Skeletal muscle tissue (tissue), 4 donors: ENCODE measurements around the gene ZNF649. TPM values are rescaled to one million over a fixed set of nuclear protein-coding genes. Genes with fewer than 3 reads are reported as not detected.
"Not testable (repeated sequence)": the region's sequence is repeated elsewhere in the genome, so short reads cannot be mapped to it uniquely, and the experiment has no call there.

Experiments used
- H3K27ac ChIP-seq: one replicate; pipeline ENCODE4 v1.7.0; 2013; ENCODE audit warnings: mild to moderate bottlenecking, low read depth, low read length, inconsistent platforms
- H3K27me3 ChIP-seq, 3 donors: one replicate each; pipeline ENCODE4 v1.7.0; 2013; ENCODE audit warnings: low read length in 3 of 3; ENCODE audit not compliant: control insufficient read depth in 3 of 3, insufficient read depth in 3 of 3
- H3K36me3 ChIP-seq, 3 donors: one replicate each; pipeline ENCODE4 v1.7.0; 2013; ENCODE audit warnings: low read length in 3 of 3; ENCODE audit not compliant: control insufficient read depth in 3 of 3, insufficient read depth in 3 of 3
- H3K4me1 ChIP-seq, 3 donors: one replicate each; pipeline ENCODE4 v1.7.0; 2013; ENCODE audit warnings: low read length in 3 of 3, mild to moderate bottlenecking in 3 of 3; ENCODE audit not compliant: control insufficient read depth in 3 of 3, insufficient read depth in 3 of 3
- H3K4me3 ChIP-seq, 3 donors: one replicate each; pipeline ENCODE4 v1.7.0; 2013; ENCODE audit warnings: low read length in 3 of 3
- H3K9ac ChIP-seq, 3 donors: one replicate each; pipeline ENCODE4 v1.7.0; 2013; ENCODE audit warnings: low read length in 3 of 3, mild to moderate bottlenecking in 3 of 3, moderate library complexity in 2 of 3, low read depth in 1 of 3
- H3K9me3 ChIP-seq, 3 donors: one replicate each; pipeline ENCODE4 v1.7.0; 2013; ENCODE audit warnings: low read length in 3 of 3; ENCODE audit not compliant: control insufficient read depth in 3 of 3
- total RNA-seq: library from RNA; depleted of rRNA; stranded (reverse); fragments of >200 nt; gene quantifications from one replicate; pipeline ENCODE4 v1.2.3, GENCODE V29; 2014
- donor health status: Osteomylitis.

The ZNF649 gene
- total RNA-seq, 1 donor from 2014 or later = 15.7 TPM

DNA sequence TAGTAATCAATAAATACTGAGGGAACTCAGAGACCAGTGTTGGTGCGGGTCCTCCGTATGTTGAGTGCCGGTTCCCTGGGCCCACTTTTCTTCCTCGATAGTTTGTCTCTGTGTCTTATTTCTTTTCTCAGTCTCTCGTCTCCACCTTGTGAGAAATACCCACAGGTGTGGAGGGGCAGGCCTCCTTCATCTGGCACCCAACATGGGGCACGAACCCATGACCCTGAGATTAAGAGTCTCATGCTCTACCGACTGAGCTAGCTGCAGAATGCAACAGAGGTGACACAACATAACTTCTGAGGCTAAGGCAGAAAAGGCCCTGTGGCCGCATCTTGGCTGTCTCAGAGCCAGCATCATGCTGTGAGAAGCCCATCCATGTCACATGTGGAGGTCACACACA lies 17.1 kb upstream of the ZNF649 start:
- Histone ChIP-seq H3K4me3 (peak overlapping the region in 1 of 3 donors; percentile 41), H3K27ac (no peak overlapping the region), H3K4me1 (peaks cover 0 to 4% (median 0%) of the 10 kb centered on the region in 3 donors), H3K36me3 (peaks cover 0 to 3% (median 0%) of the 10 kb centered on the region in 3 donors), H3K9me3 (peaks cover 23 to 32% (median 24%) of the 10 kb centered on the region in 3 donors), H3K27me3 (no peaks in the 10 kb centered on the region), H3K9ac (no peak overlapping the region)

DNA sequence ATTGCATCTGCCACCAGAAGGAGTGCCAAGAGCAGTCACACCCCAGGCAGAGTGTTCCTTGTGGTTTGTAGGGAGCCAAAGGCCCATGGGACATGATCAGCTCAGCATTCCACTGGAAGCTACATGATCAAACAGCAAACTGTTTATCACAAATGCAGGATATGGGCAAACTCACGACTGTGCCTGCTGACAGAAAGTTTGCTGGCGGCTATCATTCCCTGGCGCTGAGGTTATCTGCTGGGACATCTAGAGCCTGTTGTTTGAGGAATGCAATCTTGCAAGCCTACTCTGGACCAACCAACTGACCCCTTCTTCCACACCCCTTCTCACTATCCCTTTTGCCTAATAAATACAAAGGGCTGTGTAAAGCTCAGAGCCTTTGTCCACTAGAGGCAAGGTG lies 14.8 kb upstream of the ZNF649 start:
- H3K9me3 ChIP-seq = peaks cover 28 to 43% (median 33%) of the 10 kb centered on the region in 3 donors

DNA sequence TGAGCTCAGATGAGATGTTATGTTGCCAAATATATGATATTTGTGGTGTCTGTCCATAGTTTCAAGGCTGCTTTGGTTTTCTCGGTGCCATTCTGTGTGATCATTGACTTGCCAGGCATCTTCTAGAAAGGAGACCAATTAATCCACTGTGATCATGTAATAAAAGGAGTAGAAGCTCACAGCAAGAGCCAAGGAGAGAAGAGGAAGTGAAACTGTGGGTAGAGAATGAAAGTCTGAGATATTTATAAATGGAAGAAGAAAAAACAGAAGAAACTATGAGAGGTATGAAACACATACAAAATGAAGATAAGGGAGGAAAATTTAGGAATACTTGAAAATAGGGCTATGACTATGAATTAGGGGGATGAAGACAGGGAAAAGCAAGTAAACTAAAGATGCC lies 11.3 kb upstream of the ZNF649 start:
- H3K9ac ChIP-seq = no peak overlapping the region
- H3K27me3 ChIP-seq = no peaks in the 10 kb centered on the region
- H3K4me3 ChIP-seq = no peak overlapping the region
- no peaks in the 10 kb centered on the region for H3K4me1 ChIP-seq
- H3K36me3 ChIP-seq = no peaks in the 10 kb centered on the region
- peaks cover 15 to 35% (median 24%) of the 10 kb centered on the region in 3 donors for H3K9me3 ChIP-seq
- H3K27ac ChIP-seq = no peak overlapping the region

More for the DNA sequence above, 14.8 kb upstream of the ZNF649 start:
- Histone ChIP-seq H3K4me3 (no peak overlapping the region), H3K36me3 (peaks cover 0 to 3% (median 0%) of the 10 kb centered on the region in 3 donors), H3K4me1 (no peaks in the 10 kb centered on the region), H3K9ac (no peak overlapping the region), H3K27me3 (no peaks in the 10 kb centered on the region), H3K27ac (no peak overlapping the region)

DNA sequence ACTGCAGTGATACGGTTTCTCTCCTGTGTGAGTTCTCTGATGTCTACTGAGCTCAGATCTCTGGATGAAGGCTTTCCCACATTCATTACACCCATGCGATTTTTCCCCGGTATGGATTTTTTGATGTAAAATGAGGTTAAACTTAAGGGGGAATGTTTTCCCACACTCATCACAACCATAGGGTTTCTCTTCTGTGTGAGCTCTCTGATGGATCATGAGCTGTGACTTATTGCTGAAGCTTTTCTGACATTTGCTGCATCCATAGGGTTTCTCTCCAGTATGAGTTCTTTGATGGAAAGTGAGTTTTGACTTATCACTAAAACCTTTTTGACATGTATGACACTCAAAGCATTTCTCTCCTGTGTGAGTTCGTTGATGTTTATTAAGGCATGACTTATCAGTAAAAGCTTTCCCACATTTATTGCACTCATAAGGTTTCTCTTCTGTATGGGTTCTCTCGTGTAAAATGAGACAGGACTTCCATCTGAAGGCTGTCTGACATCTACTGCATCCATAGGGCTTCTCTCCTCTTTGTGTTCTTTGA lies 10.6 kb upstream of the ZNF649 start:
- Histone ChIP-seq H3K9ac (no peak overlapping the region), H3K27me3 (no peaks in the 10 kb centered on the region), H3K27ac (no peak overlapping the region), H3K4me1 (no peaks in the 10 kb centered on the region), H3K4me3 (peak overlapping the region in 1 of 3 donors; percentile 17), H3K36me3 (no peaks in the 10 kb centered on the region), H3K9me3 (peaks cover 13 to 34% (median 24%) of the 10 kb centered on the region in 3 donors)

DNA sequence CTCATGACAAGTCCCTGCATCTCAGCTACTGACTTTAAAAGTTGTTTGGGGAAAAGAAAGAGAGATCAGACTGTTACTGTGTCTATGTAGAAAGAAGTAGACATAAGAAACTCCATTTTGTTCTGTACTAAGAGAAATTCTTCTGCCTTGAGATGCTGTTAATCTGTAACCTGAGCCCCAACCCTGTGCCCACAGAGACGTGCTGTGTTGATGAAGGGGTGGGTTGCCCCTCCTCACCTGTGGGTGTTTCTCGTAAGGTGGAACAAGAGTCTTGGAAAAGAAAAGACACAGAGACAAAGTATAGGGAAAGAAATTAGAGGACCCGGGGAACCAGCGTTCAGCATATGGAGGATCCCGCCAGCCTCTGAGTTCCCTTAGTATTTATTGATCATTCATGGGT lies 3.2 kb upstream of the ZNF649 start:
- H3K27me3 ChIP-seq, H3K4me1 ChIP-seq, H3K36me3 ChIP-seq, H3K27ac ChIP-seq, H3K9me3 ChIP-seq, H3K9ac ChIP-seq, H3K4me3 ChIP-seq: not testable (repeated sequence)

DNA sequence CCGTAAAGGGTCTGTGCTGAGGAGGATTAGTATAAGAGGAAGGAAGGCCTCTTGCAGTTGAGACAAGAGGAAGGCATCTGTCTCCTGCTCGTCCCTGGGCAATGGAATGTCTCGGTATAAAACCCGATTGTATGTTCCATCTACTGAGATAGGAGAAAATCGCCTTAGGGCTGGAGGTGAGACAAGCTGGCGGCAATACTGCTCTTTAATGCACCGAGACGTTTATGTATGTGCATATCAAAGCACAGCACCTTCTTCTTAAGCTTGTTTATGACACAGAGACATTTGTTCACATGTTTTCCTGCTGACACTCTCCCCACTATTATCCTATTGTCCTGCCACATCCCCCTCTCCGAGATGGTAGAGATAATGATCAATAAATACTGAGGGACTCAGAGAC lies 1.3 kb upstream of the ZNF649 start:
- H3K9ac ChIP-seq, H3K27ac ChIP-seq, H3K4me1 ChIP-seq, H3K27me3 ChIP-seq, H3K9me3 ChIP-seq, H3K36me3 ChIP-seq, H3K4me3 ChIP-seq: not testable (repeated sequence)

DNA sequence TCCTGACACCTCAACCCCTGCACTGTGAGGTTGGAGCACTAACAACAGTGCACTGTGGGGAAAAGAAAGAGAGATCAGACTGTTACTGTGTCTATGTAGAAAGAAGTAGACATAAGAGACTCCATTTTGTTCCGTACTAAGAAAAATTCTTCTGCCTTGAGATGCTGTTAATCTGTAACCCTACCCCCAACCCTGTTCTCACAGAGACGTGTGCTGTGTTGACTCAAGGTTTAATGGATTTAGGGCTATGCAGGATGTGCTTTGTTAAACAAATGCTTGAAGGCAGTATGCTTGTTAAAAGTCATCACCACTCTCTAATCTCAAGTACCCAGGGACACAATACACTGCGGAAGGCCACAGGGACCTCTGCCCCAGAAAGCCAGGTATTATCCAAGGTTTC lies 822 bp upstream of the ZNF649 start:
- H3K4me1 ChIP-seq, H3K36me3 ChIP-seq, H3K27ac ChIP-seq, H3K9ac ChIP-seq, H3K27me3 ChIP-seq: not testable (repeated sequence)
- Histone ChIP-seq H3K9me3 (peaks cover 3 to 13% (median 7%) of the 10 kb centered on the region in 3 donors), H3K4me3 (peak overlapping the region in 1 of 3 donors; percentile 41)

DNA sequence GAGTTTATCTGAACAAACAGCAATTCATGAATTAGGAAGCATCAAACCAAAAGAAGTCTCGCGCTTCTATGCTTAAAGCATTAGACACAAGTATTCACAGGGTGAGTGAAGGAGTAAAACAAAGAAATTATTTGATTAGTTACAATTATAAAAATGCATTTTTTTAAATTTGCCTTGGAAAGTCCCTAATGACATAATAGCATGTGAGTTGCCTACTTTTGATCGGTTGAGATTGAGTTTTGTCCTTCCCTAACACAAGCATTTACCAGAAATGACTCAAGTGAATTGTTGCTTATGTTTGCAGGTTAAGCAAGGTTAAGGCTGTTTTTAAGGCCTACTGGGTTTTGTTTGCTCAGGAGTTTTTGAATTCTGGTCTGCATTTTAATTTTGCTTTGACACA lies 389 bp upstream of the ZNF649 start:
- H3K4me3 ChIP-seq = peak overlapping the region; percentile 92 to 96 (median 94)

DNA sequence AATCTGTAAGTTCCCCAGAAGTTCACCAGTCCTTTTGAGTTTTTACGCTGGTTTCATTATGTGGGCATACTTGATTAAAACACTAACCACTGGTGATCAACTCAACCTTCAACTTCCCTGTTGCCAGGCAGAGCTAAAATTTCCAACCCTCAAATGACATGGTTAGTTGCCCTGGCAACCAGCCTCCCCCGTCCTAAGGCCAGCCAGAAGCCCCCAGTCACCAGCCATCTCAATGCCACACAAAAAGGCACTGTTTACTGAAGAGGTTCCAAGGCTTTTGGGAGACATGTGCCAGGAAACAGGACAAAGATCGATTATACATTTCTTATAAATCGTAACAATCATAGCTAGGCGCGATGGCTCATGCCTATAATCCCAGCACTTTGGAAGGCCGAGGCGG lies 1.6 kb downstream of the ZNF649 start:
- peak overlapping the region in 1 of 3 donors; percentile 17 for H3K4me3 ChIP-seq
- peaks cover 0 to 3% (median 3%) of the 10 kb centered on the region in 3 donors for H3K27me3 ChIP-seq
- no peak overlapping the region for H3K9ac ChIP-seq
- no peak overlapping the region for H3K27ac ChIP-seq
- peaks cover 5 to 6% (median 5%) of the 10 kb centered on the region in 3 donors for H3K4me1 ChIP-seq
- peaks cover 9 to 29% (median 16%) of the 10 kb centered on the region in 3 donors for H3K9me3 ChIP-seq
- H3K36me3 ChIP-seq = peaks cover 23 to 30% (median 23%) of the 10 kb centered on the region in 3 donors

More for the DNA sequence above, 389 bp upstream of the ZNF649 start:
- no peak overlapping the region for H3K27ac ChIP-seq
- H3K9me3 ChIP-seq = peaks cover 6 to 17% (median 9%) of the 10 kb centered on the region in 3 donors
- H3K9ac ChIP-seq = peak overlapping the region in 1 of 3 donors; percentile 96
- H3K27me3 ChIP-seq = peaks cover 3% of the 10 kb centered on the region in 3 donors
- H3K36me3 ChIP-seq = peaks cover 5 to 11% (median 6%) of the 10 kb centered on the region in 3 donors
- peaks cover 5 to 6% (median 5%) of the 10 kb centered on the region in 3 donors for H3K4me1 ChIP-seq

DNA sequence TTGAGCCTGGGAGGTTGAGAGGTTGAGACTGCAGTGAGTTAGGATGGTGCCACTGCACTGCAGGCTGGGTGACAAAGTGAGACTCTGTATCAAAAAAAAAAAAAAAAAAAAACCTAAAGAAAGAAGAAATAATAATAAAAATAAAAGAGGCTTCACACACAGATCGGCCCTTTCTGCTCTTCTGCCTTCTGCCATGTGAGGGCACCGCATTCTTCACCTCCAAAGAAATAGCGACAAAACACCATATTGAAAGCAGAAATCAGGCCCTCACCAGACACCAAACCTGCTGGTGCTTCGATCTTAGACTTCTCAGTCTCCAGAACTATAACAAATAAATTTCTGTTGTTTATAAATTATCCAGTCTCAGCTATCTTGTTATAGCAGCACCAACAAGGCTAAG lies 3.0 kb downstream of the ZNF649 start:
- no peak overlapping the region for H3K4me3 ChIP-seq
- H3K36me3 ChIP-seq = peaks cover 33 to 43% (median 36%) of the 10 kb centered on the region in 3 donors
- H3K9me3 ChIP-seq = peaks cover 11 to 34% (median 17%) of the 10 kb centered on the region in 3 donors
- H3K4me1 ChIP-seq = peaks cover 5 to 6% (median 5%) of the 10 kb centered on the region in 3 donors
- no peak overlapping the region for H3K27ac ChIP-seq
- no peaks in the 10 kb centered on the region for H3K27me3 ChIP-seq
- H3K9ac ChIP-seq = no peak overlapping the region
